Mesenchymal stem cell (in vitro differentiated cells and primary cell): ENCODE measurements around the gene VSX1.

Experiments used
- DNase-seq: peaks from one replicate; pipeline ENCODE4 v3.0.0-alpha.2; 2013
- H2AFZ ChIP-seq: one replicate; pipeline ENCODE4 v1.6.1; 2013; ENCODE audit warnings: low read depth, mild to moderate bottlenecking, control low read depth, inconsistent platforms, low read length, moderate library complexity
- H2AK5ac ChIP-seq: 2 replicates; pipeline ENCODE4 v1.6.1; 2013; ENCODE audit warnings: low read length, moderate library complexity, mild to moderate bottlenecking, inconsistent platforms; ENCODE audit not compliant: severe bottlenecking
- H2BK120ac ChIP-seq: one replicate; pipeline ENCODE4 v1.6.1; 2013; ENCODE audit warnings: low read depth, mild to moderate bottlenecking, inconsistent platforms, low read length, moderate library complexity
- H2BK12ac ChIP-seq, 2 experiments: one replicate each; pipeline ENCODE4 v1.6.1; 2013; ENCODE audit warnings: inconsistent platforms in 2 of 2, low read length in 2 of 2, mild to moderate bottlenecking in 2 of 2, moderate library complexity in 2 of 2, control low read depth in 1 of 2
- H2BK15ac ChIP-seq: one replicate; pipeline ENCODE4 v1.6.1; 2013; ENCODE audit warnings: mild to moderate bottlenecking, low read depth, inconsistent platforms; ENCODE audit not compliant: poor library complexity, severe bottlenecking
- H2BK5ac ChIP-seq: 2 replicates; pipeline ENCODE4 v1.6.1; 2013; ENCODE audit warnings: low read depth, mild to moderate bottlenecking, low read length, control low read depth, inconsistent platforms; ENCODE audit not compliant: poor library complexity, severe bottlenecking
- H3K14ac ChIP-seq, 2 experiments: one replicate each; pipeline ENCODE4 v1.6.1; 2013; ENCODE audit warnings: inconsistent platforms in 2 of 2, low read length in 2 of 2, control low read depth in 1 of 2, mild to moderate bottlenecking in 1 of 2, moderate library complexity in 1 of 2
- H3K18ac ChIP-seq, 2 experiments: one replicate each; pipeline ENCODE4 v1.6.1; 2013; ENCODE audit warnings: inconsistent platforms in 2 of 2, low read length in 2 of 2, control low read depth in 1 of 2, low read depth in 1 of 2, mild to moderate bottlenecking in 1 of 2
- H3K23ac ChIP-seq, 2 experiments: one replicate each; pipeline ENCODE4 v1.6.1; 2013; ENCODE audit warnings: inconsistent platforms in 2 of 2, low read length in 2 of 2, mild to moderate bottlenecking in 2 of 2, moderate library complexity in 2 of 2, control low read depth in 1 of 2
- H3K27ac ChIP-seq: 2 replicates; pipeline ENCODE4 v1.5.1; 2013; ENCODE audit warnings: mild to moderate bottlenecking, moderate library complexity, low read length, control low read depth, inconsistent platforms; ENCODE audit not compliant: poor library complexity, severe bottlenecking
- H3K27me3 ChIP-seq, 2 experiments: 2 replicates each; pipeline versions ENCODE4 v1.6.1 to v1.7.0; 2013; ENCODE audit warnings: low read length in 2 of 2, mild to moderate bottlenecking in 2 of 2, moderate library complexity in 2 of 2, control low read depth in 1 of 2, inconsistent platforms in 1 of 2; ENCODE audit not compliant: control insufficient read depth in 1 of 2, insufficient read depth in 1 of 2
- H3K36me3 ChIP-seq, 2 experiments: 2 replicates each; pipeline versions ENCODE4 v1.6.1 to v1.7.0; 2013; ENCODE audit warnings: low read length in 2 of 2, control low read depth in 1 of 2, inconsistent platforms in 1 of 2, low read depth in 1 of 2, mild to moderate bottlenecking in 1 of 2; ENCODE audit not compliant: insufficient read depth in 2 of 2, control insufficient read depth in 1 of 2
- H3K4ac ChIP-seq, 2 experiments: one replicate each; pipeline ENCODE4 v1.6.1; 2013; ENCODE audit warnings: inconsistent platforms in 2 of 2, low read length in 2 of 2, mild to moderate bottlenecking in 2 of 2, moderate library complexity in 2 of 2, control low read depth in 1 of 2, low read depth in 1 of 2
- H3K4me1 ChIP-seq: 2 replicates; pipeline ENCODE4 v1.6.1; 2013; ENCODE audit warnings: low read depth, low read length, control low read depth; ENCODE audit not compliant: control insufficient read depth, insufficient read depth
- H3K4me2 ChIP-seq: 2 replicates; pipeline ENCODE4 v1.6.1; 2013; ENCODE audit warnings: low read length, mild to moderate bottlenecking, inconsistent platforms; ENCODE audit not compliant: poor library complexity, severe bottlenecking
- H3K4me3 ChIP-seq, 2 experiments: 2 replicates each; pipeline versions ENCODE4 v1.5.1 to v1.7.0; 2013; ENCODE audit warnings: low read length in 2 of 2, mild to moderate bottlenecking in 2 of 2, control low read depth in 1 of 2, low read depth in 1 of 2; ENCODE audit not compliant: insufficient read depth in 1 of 2
- H3K79me1 ChIP-seq: replicated peaks from 2 replicates; pipeline ENCODE4 v1.6.1; 2013; ENCODE audit warnings: mild to moderate bottlenecking, control low read depth, low read length, inconsistent platforms; ENCODE audit not compliant: poor library complexity, severe bottlenecking
- H3K9ac ChIP-seq: 2 replicates; pipeline ENCODE4 v1.7.0; 2013; ENCODE audit warnings: mild to moderate bottlenecking, low read length, moderate library complexity
- H3K9me3 ChIP-seq: 2 replicates; pipeline ENCODE4 v1.7.0; 2013; ENCODE audit warnings: mild to moderate bottlenecking, low read length; ENCODE audit not compliant: control insufficient read depth
- H4K8ac ChIP-seq: one replicate; pipeline ENCODE4 v1.6.1; 2013; ENCODE audit warnings: inconsistent platforms, mild to moderate bottlenecking, low read length, moderate library complexity
- H4K91ac ChIP-seq: one replicate; pipeline ENCODE4 v1.6.1; 2013; ENCODE audit warnings: mild to moderate bottlenecking, low read length, inconsistent platforms
- WGBS: methylation state at CpG from one replicate; pipeline ENCODE4 v1.1.7; 2013; ENCODE audit warnings: mixed read lengths; 5-methylcytosine and 5-hydroxymethylcytosine counted together

Gene VSX1

DNA sequence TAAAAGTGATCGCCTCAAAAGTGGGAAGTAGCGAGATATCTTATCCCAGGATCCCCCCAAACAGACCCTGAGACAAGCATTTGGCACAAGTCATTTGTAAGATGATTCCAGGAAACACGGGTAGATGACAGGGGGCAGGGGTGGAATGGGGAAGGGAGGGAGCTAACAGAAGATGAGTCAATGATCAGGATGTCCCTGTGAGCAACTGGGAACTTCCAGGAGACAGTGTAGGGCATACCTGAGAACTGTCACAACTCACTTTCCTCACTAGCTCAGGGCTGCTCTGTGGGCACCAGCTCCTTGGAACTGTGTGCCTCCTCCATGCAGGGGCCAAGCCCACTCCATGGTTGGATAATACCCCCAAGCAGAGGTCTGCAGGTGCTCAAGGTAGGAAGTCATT, 38.5 kb upstream of the VSX1 start:
- H3K18ac ChIP-seq: no peak overlapping the region
- no peak overlapping the region for H3K4me2 ChIP-seq
- no peak overlapping the region for H3K27ac ChIP-seq
- H3K9ac ChIP-seq: no peak overlapping the region
- no peak overlapping the region for H3K4me3 ChIP-seq
- no peak overlapping the region for H3K23ac ChIP-seq
- no peak for DNase-seq
- H2BK120ac ChIP-seq: no peak overlapping the region
- no peak overlapping the region for H2BK5ac ChIP-seq
- no peak overlapping the region for H3K14ac ChIP-seq
- H2BK12ac ChIP-seq: no peak overlapping the region
- H2BK15ac ChIP-seq: no peak overlapping the region
- H3K4me1 ChIP-seq: peaks cover 11% of the 10 kb centered on the region
- H3K27me3 ChIP-seq: peaks cover 0 to 55% of the 10 kb centered on the region in 2 experiments
- H3K79me1 ChIP-seq: no peaks in the 10 kb centered on the region
- 81% methylated on average over 3 of the region's 3 CpGs for WGBS
- H4K91ac ChIP-seq: no peak overlapping the region
- no peak overlapping the region for H3K4ac ChIP-seq
- no peak overlapping the region for H4K8ac ChIP-seq
- H2AK5ac ChIP-seq: no peak overlapping the region
- no peaks in the 10 kb centered on the region for H3K36me3 ChIP-seq
- no peak overlapping the region for H2AFZ ChIP-seq
- no peaks in the 10 kb centered on the region for H3K9me3 ChIP-seq

DNA sequence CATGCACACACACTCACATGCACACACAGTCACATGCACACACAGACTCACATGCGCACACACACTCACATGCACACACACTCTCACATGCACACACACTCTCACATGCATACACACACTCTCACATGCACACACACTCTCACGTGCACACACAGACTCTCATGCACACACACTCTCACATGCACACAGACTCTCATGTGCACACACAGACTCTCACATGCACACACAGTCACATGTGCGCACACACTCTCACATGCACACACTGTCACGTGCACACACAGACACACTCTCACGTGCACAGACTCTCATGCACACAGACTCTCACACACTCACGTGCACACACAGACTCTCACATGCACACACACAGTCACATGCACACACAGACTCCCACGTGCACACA, 36.6 kb upstream of the VSX1 start:
- Histone ChIP-seq H3K9me3 (no peaks in the 10 kb centered on the region), H3K23ac (no peak overlapping the region), H2BK120ac (no peak overlapping the region), H3K27me3 (peaks cover 0 to 67% of the 10 kb centered on the region in 2 experiments), H2BK12ac (no peak overlapping the region), H3K4me1 (peaks cover 11% of the 10 kb centered on the region), H3K4ac (no peak overlapping the region), H3K4me2 (no peak overlapping the region), H3K14ac (no peak overlapping the region), H3K9ac (no peak overlapping the region), H2AK5ac (no peak overlapping the region), H2BK15ac (no peak overlapping the region), H4K91ac (peak overlapping the region; percentile 31), H3K18ac (no peak overlapping the region), H3K27ac (no peak overlapping the region), H3K4me3 (no peak overlapping the region), H2BK5ac (no peak overlapping the region), H2AFZ (no peak overlapping the region), H4K8ac (no peak overlapping the region), H3K79me1 (no peaks in the 10 kb centered on the region), H3K36me3 (no peaks in the 10 kb centered on the region)
- 83% methylated on average over 7 of the region's 7 CpGs for WGBS
- DNase-seq: no peak

DNA sequence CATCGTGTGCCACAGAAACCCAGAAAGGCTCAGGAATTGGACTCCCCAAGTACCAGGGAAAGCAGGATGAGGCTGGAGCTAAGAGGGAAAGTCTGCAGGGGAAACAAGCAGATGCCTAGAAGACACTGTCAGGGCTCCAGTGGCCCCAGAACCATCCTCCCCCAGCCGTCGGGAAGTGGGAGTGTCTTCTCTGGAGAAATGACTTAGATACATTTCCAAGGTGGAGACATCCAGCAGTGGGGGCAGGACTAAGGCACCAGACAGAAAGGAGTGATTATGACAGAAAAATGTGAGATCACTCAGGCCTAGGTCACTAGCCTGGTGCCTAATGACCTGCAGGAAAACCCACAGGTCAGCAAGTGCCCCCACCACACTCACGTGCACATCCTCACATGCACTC, 36.0 kb upstream of the VSX1 start:
- Histone ChIP-seq H3K23ac (no peak overlapping the region), H2AFZ (no peak overlapping the region), H3K27me3 (peaks cover 0 to 67% of the 10 kb centered on the region in 2 experiments), H4K8ac (no peak overlapping the region), H2AK5ac (no peak overlapping the region), H4K91ac (no peak overlapping the region), H2BK120ac (no peak overlapping the region), H2BK5ac (no peak overlapping the region), H3K14ac (no peak overlapping the region), H3K9me3 (no peaks in the 10 kb centered on the region), H2BK12ac (no peak overlapping the region), H3K4me2 (no peak overlapping the region), H3K4ac (no peak overlapping the region), H3K4me1 (peaks cover 11% of the 10 kb centered on the region), H3K9ac (no peak overlapping the region), H2BK15ac (no peak overlapping the region), H3K79me1 (no peaks in the 10 kb centered on the region), H3K27ac (no peak overlapping the region), H3K18ac (no peak overlapping the region), H3K4me3 (no peak overlapping the region), H3K36me3 (no peaks in the 10 kb centered on the region)
- 69% methylated on average over 4 of the region's 4 CpGs for WGBS
- DNase-seq: no peak

DNA sequence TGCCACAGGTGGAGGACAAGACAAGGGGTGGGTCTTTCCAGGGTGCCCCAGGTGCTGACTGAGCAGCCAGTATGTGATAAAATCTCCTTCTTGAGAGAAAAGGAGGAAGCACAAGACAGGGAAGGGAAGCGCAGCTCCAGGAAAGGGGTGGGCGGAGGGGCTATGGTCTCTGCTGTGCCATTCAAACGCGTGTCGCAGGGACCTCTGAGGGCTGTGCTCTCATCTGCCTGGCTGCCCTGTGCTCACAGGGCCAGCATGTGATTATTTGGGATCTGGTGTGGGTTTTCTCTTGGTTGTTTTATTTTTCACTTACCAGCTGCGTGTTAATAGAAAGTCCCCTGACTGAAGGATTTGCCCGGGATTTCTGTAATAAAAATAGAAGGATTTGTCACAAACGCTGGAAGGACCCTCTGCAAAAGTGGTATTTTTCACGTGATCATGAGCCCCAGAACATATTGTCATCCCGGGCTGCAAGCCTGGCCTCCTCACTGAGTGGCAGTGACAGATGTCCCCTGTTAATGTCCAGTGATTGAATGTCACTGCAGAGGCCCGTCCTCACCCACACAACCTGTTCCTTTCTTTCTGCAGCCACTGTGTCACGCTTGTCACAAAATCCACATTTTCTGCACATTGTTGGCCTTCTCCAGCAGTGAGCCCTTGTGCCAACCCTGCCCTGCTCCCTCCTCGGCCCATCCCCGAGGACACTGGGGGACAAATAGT, 35.0 kb upstream of the VSX1 start:
- Histone ChIP-seq H3K14ac (no peak overlapping the region), H2BK120ac (no peak overlapping the region), H3K4me1 (peaks cover 11% of the 10 kb centered on the region), H3K79me1 (no peaks in the 10 kb centered on the region), H3K27ac (no peak overlapping the region), H2AK5ac (no peak overlapping the region), H3K36me3 (no peaks in the 10 kb centered on the region), H3K4ac (no peak overlapping the region), H3K4me2 (no peak overlapping the region), H3K9me3 (no peaks in the 10 kb centered on the region), H4K8ac (no peak overlapping the region), H3K4me3 (no peak overlapping the region), H2AFZ (no peak overlapping the region), H3K23ac (no peak overlapping the region), H2BK5ac (no peak overlapping the region), H3K18ac (no peak overlapping the region), H3K27me3 (peaks cover 0 to 67% of the 10 kb centered on the region in 2 experiments), H2BK12ac (no peak overlapping the region), H2BK15ac (no peak overlapping the region), H4K91ac (no peak overlapping the region), H3K9ac (no peak overlapping the region)
- WGBS: 73% methylated on average over 14 of the region's 14 CpGs
- DNase-seq: no peak
